GM19468 (cell line): Measurements from ENCODE around the gene NOTCH3.

ENCODE experiments used
- ATAC-seq: cut with Tn5 transposase; IDR thresholded peaks from one replicate; pipeline ENCODE4 v1.9.1; 2021; ENCODE audit warnings: mild to moderate bottlenecking, moderate library complexity, moderate number of reproducible peaks; ENCODE audit not compliant: unreplicated experiment; ENCODE audit errors: extremely low read depth

NOTCH3 gene

DNA sequence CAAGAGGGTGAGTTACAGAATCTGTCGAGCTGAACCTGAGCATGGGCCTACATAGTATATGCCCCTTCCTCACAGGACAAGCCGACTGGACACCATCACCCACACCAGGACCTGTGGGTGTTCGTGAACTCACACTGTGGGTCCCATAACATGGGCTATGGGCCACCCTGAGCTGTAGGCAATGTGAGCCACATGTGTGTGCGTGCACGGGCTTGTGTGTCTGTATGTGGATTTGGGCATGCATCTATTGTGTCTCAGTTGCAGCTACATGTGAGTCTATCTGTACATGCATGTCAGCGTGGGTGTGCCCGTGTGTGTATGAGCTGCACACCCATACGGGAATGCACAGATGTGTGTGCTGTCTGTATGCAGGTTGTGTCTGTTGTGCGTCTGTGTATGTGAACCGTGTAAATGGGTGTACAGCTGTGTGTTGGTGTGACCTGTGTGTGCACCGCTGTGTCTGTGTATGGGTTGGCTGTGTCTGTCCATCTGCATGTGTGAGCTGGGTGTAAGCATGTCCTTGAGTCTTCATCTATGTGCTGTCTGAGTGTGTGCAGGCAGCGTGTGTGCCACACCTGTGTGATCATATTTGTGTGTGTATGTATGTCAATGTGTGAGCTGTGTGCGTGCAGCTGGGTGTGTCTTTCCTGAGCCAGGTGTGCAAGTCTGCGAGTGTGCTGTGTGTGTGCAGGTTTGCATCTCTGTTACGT is 1.7 kb downstream of the NOTCH3 start:
- no peak for ATAC-seq

DNA sequence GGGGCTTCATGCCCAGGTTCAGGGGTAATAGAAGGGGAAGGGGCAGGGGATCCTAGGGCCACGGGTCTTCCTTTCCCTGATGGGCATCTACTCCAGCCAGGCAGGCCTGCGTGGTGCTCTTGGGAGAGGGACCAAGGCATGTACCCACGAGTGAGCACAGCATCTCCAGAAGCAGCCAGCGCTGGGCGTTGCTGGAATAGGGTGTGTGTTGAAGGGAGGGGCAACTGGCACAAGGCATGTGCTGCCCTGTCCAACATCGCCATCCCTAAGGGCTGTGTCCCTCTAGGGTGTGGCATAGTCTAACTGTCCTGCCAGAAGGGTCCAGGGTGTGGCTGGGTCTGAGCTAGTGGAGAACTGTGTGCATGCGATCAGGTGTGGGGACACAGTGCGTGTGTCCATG is 2.9 kb downstream of the NOTCH3 start:
- no peak for ATAC-seq

- ATAC-seq: no peak
These were observed 3.4 kb downstream of the NOTCH3 start for GRCh38 chr19:15197275-15197941.

GRCh38 chr19:15196360-15197005 is 4.3 kb downstream of the NOTCH3 start:
- no peak for ATAC-seq

DNA sequence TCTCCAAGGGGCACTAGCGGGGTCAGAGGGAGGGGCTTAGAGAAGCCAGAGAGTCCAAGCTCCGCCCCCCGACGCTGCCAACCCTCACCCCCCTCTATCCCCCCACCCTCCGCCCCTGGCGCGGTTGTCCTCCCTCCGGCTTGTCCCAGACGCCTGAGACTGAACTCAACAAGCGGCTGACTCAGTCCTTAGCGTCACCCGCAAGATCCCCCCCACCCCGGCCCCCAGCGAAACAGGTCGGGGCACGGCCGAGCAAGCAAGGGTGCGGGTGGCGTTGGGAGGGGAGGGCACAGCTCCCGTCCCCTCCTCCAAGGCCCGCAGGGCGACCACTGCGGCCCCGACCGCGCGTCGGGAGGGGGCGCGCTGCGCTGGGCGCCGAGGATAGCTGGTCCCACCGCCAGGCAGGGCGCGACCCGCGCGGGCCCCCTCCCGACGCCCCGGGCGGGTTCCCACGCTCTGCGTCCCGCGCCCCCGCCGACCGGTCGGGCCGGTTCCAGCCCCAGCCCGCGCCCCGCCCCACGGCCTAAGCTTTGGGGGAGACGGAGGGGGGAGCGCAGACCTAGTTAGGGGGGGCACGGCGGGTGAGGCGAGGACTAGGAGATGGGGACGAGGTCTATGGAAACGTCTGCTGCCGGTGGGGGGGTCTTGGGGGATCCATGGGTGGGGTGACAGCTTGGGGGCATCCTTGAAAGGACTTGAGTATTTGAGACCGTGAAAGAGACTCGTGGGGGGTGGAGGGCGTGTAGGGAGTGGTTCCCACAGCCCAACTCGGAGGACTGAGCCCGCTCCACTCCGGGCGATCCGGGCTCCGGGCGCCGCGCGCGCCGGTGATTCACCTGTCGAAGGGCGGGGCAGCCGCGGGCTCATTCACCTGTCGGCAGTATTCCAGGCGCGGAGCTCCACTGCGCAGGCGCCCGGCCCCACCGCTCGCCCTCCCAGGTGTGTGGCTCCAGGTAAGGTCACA is 5.1 kb downstream of the NOTCH3 start:
- no peak for ATAC-seq

GRCh38 chr19:15194938-15195337 is 5.9 kb downstream of the NOTCH3 start:
- no peak for ATAC-seq

- ATAC-seq: no peak
These were observed 8.8 kb downstream of the NOTCH3 start for GRCh38 chr19:15191982-15192381.

DNA sequence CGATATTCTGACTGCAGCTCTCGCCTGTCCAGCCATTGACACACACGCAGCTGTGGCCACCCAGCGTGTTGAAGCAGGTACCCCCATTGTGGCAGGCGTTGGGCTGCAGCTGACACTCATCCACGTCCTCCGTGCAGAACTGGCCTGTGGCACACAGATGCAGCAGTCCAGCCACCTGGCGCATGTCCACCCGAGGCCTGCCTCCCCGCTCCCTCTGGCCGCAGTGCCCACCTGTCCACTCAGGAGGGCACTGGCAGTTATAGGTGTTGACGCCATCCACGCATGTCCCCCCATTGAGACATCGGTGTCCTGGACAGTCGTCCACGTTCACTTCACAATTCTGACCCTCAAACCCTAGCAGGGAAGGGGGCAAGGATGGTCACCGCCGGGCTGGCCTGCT is 9.3 kb downstream of the NOTCH3 start:
- ATAC-seq: no peak

DNA sequence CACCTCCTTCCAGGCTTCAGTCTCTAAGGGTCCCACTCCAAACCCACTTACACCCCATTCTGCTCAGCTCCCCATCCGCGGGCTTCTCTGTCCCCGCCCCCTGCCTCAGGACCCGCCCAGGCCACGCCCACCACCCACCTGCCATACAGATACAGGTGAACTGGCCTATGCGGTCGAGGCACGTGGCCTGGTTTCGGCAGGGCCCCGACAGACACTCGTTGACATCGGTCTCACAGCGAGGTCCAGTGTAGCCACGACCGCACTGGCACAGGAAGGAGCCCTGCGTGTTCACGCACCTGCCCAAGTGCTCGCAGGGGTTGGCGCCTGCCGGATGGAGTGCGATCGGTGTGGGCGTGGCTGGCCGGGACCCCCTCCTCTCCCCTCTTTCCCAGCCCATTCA is 11.9 kb downstream of the NOTCH3 start:
- no peak for ATAC-seq

DNA sequence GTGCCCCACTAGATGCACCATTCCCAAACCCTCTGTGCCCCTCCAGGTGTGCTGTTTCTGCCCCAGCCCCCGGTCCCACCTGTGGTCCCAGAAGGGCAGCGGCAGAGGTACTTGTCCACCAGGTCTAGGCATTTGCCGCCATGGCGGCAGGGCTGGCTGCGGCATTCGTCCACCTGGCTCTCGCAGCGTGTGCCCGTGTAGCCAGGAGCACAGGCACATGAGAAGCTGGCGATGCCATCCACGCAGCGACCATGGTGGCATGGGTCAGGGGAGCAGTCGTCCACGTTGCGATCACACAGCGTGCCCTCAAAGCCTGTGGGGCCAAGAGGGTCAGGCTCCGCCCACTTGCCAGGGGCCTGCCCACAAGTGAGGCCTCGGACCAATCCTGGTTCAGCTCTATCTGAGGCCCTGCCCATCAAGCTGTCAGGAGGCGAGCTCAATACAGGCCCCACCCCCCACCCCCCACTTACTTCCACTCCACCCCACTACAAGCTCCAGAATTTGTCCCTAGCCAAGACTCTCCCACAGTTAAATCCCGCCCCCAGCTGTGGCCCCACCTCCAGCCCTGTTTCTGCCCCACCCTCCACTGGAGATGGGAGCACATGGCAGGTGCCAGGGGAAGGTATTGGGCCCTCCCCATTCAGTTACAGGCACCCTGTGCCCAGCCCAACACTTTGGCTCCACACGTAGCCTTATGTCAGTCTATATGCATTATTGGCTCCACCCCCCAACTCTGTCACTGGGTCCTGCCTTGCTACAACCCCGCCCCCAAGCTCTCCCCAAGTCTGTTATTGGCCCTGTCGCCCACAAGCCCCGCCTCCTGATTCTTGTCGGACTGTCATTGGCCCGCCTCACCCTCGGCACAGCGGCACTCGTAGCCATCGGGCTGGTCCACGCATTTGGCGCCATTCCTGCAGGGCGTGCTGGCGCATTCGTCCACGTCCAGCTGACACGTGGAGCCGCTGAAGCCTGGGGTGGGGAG is 13.5 kb downstream of the NOTCH3 start:
- no peak for ATAC-seq

DNA sequence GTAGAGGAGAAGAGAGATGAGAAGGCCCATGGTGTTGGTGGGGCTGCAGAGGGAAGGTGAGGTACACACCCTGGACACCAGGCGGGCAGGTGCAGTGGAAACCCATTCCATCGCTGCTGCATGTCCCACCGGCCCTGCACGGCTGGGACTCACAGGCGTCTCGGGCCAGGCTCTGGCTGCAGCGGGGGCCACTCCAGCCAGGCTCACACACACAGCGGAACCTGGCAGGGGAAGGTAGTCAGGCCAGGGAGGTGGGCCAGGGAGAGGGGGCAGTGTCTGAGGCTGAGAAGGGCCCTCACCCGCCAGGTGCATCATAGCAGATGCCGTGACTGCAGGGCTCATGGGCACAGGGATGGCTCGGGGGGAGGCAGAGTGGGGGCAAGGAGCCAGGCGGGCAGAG is 15.6 kb downstream of the NOTCH3 start:
- no peak for ATAC-seq

GRCh38 chr19:15184776-15185175 is 16.0 kb downstream of the NOTCH3 start:
- no peak for ATAC-seq

DNA sequence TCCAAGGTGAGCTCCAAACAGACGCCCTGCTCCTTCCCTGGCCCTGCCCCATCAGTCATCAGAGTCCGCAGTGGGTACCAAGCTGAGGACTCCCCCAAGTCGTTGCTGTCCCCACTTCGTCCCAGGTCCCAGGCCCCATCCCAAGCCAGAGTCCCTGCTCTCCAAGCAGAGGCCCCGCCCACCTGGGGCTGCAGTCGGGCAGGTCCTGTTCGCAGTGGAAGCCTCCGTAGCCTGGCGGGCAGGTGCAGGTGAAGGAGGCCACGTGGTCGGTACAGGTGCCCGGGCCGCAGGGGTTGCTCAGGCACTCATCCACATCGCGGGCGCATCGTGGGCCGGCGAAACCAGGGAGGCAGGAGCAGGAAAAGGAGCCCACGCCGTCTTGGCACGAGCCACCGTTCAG is 19.4 kb downstream of the NOTCH3 start:
- no peak for ATAC-seq

DNA sequence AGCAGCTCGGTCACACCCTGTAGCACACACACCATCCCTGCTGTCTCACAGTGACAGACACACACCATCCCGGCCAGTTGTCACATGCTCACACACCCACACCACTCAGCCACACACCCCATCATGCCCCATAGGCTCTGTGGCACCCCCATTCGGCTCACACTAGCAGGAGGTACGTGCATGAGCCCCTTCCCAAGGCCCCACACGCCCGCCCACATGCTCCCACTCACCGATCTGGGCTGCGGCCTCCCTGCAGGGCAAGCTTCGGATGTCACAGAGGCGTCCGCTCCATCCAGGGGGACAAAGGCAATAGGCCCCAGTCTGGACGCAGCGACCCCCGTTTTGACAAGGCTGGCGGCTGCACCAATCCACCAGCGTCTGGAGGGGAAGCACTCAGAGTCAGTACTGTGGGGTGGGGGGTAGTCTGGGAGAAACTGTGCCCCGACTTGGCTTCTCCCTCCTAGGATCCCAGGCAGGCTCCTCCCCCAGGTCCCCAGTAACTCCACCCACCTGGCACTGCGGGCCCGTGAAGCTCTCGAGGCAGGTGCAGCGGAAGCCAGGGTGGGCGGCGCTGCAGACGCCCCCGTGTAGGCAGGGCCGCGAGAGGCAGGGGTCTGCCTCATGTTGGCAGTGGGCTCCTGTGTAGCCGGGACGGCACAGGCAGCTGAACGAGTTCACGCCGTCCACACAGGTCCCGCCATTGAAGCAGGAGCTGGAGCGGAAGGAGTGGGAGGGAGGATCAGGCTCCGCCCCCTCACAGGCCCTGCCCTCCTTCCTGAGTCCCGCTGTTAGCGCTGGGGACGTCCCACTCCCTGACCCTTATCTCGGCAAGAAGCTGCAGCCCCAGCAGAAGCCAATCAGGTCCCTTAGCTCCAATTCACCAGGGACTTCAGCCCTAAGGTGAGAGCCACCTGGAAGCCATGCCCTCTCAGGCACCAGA is 20.1 kb downstream of the NOTCH3 start:
- ATAC-seq: no peak

DNA sequence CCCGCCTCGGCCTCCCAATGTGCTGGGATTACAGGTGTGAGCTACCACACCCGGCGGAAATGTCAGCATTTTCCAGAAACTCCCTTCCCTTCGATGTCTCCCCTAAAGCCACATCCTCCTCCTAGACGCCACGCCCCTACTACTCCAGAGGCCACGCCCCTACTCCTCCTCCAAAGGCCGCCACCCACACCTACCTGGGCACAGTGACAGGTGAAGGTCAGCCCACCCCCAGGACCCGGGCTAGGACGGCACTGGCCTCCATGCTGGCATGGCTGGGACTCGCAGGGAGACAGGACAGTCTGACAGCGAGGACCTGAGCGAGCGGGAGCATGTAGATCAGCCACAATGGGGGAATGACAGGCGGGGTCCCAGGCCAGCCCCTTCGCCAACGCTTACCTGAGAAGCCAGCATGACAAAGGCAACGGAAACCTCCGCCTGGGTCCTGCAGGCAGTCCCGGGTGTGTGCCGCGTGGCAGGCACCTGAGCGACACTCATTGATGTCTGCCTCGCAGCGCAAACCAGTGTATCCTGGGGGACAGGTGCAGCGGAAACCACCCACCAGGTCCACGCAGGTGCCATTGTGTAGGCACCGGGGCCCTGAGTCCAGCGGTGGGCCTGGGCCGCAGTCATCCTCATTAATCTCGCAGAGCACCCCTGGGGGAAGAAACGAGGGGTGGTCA is 22.0 kb downstream of the NOTCH3 start:
- ATAC-seq: no peak

DNA sequence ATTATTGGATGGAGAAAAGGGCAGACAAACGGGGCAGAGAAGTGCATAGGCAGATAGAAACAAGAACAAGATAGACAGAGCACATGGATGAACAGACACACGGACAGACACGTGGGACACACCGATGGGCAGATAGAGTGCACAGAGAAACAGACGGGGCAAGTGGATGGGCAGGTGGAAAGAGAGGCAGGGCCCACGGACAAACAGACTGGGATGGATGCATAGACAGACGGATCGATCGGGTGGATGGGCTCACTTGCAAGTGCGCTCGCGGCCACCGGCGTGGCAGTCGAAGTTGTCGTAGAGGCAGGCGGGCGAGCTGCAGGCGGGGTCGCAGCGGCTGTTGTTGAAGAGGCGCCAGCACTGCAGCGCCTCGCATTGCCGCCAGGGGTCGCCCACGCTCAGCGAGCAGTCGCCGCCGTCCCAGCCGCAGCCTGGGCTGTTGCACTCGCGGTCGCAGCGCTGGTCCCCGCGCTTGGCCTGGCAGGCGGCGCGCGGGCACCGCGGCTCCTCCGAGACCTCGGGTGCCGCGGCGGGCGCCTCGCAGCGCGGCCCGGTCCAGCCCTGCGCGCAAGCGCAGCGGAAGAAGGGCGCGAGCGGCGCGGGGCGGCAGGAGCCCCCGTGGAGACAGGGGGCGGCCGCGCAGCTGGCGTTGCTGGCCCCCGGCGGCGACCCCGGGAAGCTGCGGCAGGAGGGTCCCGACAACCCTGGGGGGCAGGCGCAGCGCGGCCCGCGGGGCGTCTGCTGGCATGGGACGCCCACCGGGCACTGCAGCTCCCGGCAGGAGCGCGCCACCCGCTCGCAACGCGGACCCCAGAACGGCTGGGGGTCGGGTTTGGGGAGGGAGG is 23.3 kb downstream of the NOTCH3 start:
- ATAC-seq: no peak

DNA sequence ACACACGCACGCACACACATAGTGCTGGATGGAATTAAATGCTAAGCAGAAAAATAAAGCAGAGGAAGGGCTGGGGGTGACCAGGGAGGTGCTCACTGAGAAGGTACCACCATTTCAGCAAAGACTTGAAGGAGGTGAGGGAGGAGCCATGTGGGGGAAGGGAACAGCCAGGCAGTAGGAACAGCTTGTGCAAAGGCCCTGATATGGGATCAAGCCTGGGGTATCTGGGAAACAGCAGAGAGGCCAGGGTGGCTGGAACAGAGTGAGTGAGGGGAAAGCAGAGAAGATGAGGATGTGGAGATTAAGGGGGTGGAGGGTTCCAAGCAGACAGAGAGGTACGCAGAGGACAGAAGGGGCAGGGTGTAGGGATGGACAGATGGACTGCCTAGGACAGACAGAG is 25.2 kb downstream of the NOTCH3 start:
- ATAC-seq: no peak
